ENCODE results near the gene TMEM178B.
A peak's percentile ranks its signal among the peaks of the same experiment; 100 is the strongest.

The TMEM178B gene

GRCh38 chr7:141071855-141072547 is 1.9 kb upstream of the TMEM178B start:
- no peaks in the 10 kb centered on the region for H3K36me3 ChIP-seq
- peak overlapping the region; percentile 43 to 58 for H3K4me3 ChIP-seq
- intact Hi-C loops (cut with DNase I; ENCODE audit: low total_unique reads): no loop called here
- H3K27ac ChIP-seq: no peak overlapping the region
- H3K27me3 ChIP-seq: peaks cover 0 to 67% of the 10 kb centered on the region in 2 donors
- no peak for DNase-seq
- no peak for TF ChIP-seq CTCF (IDR thresholded peaks at IDR 0.05)
- H3K9me3 ChIP-seq: no peaks in the 10 kb centered on the region
- H3K4me1 ChIP-seq: peaks cover 0 to 42% (median 39%) of the 10 kb centered on the region in 4 donors

GRCh38 chr7:141072548-141073172 is 1.2 kb upstream of the TMEM178B start:
- H3K4me3 ChIP-seq: peak overlapping the region; percentile 43 to 58
- no peaks in the 10 kb centered on the region for H3K9me3 ChIP-seq
- H3K27ac ChIP-seq: no peak overlapping the region
- TF ChIP-seq CTCF (IDR thresholded peaks at IDR 0.05): no peak
- intact Hi-C loops (cut with DNase I; ENCODE audit: low total_unique reads): no loop called here
- peaks cover 0 to 67% of the 10 kb centered on the region in 2 donors for H3K27me3 ChIP-seq
- H3K4me1 ChIP-seq: peaks cover 0 to 42% (median 39%) of the 10 kb centered on the region in 4 donors
- DNase-seq: no peak
- no peaks in the 10 kb centered on the region for H3K36me3 ChIP-seq

GRCh38 chr7:141073173-141073640 is 657 bp upstream of the TMEM178B start:
- intact Hi-C loops (cut with DNase I; ENCODE audit: low total_unique reads): no loop called here
- no peak for DNase-seq
- H3K27ac ChIP-seq: no peak overlapping the region

GRCh38 chr7:141074162-141074991 is 513 bp downstream of the TMEM178B start:
- TF ChIP-seq CTCF (IDR thresholded peaks at IDR 0.05): no peak

More at GRCh38 chr7:141073173-141073640, 657 bp upstream of the TMEM178B start:
- peaks cover 0 to 67% of the 10 kb centered on the region in 2 donors for H3K27me3 ChIP-seq
- TF ChIP-seq CTCF (IDR thresholded peaks at IDR 0.05): no peak
- no peaks in the 10 kb centered on the region for H3K36me3 ChIP-seq
- no peaks in the 10 kb centered on the region for H3K9me3 ChIP-seq
- peak overlapping the region; percentile 43 to 58 for H3K4me3 ChIP-seq
- H3K4me1 ChIP-seq: peaks cover 0 to 42% (median 39%) of the 10 kb centered on the region in 4 donors

GRCh38 chr7:141074997-141075396 is 1.1 kb downstream of the TMEM178B start:
- no peak overlapping the region for H3K27ac ChIP-seq
- no peak for DNase-seq
- no peaks in the 10 kb centered on the region for H3K36me3 ChIP-seq
- peaks cover 0 to 42% (median 39%) of the 10 kb centered on the region in 4 donors for H3K4me1 ChIP-seq
- H3K4me3 ChIP-seq: no peak overlapping the region
- H3K27me3 ChIP-seq: peaks cover 0 to 67% of the 10 kb centered on the region in 2 donors
- no peaks in the 10 kb centered on the region for H3K9me3 ChIP-seq
- no peak for TF ChIP-seq CTCF (IDR thresholded peaks at IDR 0.05)
- intact Hi-C loops (cut with DNase I; ENCODE audit: low total_unique reads): no loop called here

More at GRCh38 chr7:141074162-141074991, 513 bp downstream of the TMEM178B start:
- H3K27ac ChIP-seq: no peak overlapping the region
- H3K4me3 ChIP-seq: peak overlapping the region; percentile 43 to 58
- H3K27me3 ChIP-seq: peaks cover 0 to 68% of the 10 kb centered on the region in 2 donors
- H3K4me1 ChIP-seq: peaks cover 0 to 42% (median 39%) of the 10 kb centered on the region in 4 donors
- intact Hi-C loops (cut with DNase I; ENCODE audit: low total_unique reads): no loop called here
- no peaks in the 10 kb centered on the region for H3K36me3 ChIP-seq
- DNase-seq: no peak
- no peaks in the 10 kb centered on the region for H3K9me3 ChIP-seq
